Measurements from ENCODE around the gene CHMP2B.

- no peak for TF ChIP-seq POLR2AphosphoS5 (IDR thresholded peaks at IDR 0.05)
- peak in 1 of 4 experiments; percentile 58 for TF ChIP-seq CTCF (IDR thresholded peaks at IDR 0.05)
- TF ChIP-seq EP300 (IDR thresholded peaks at IDR 0.05): no peak
Observed at GRCh38 chr3:87260270-87260669, 33.2 kb downstream of the CHMP2B start.

Data from sigmoid colon (tissue), 4 donors.